Testis (tissue), 2 donors: ENCODE results near the gene ZBTB7C.

Experiments used
- POLR2A ChIP-seq: fragments of 450-650 bp; IDR thresholded peaks from one replicate; pipeline ENCODE4 v1.6.1; 2017; ENCODE audit warnings: antibody characterized with exemption, mild to moderate bottlenecking, moderate library complexity
- TF ChIP-seq, protein P1 (sequence below), 3 experiments: fragments of 450-650 bp in 2 of 3; fragments of 200-600 bp in 1 of 3; sonication (generic) in 1 of 3; IDR thresholded peaks; one replicate each; pipeline ENCODE4 v1.5.1; 2016 to 2019; ENCODE audit warnings: antibody characterized with exemption in 3 of 3, mild to moderate bottlenecking in 2 of 3, moderate library complexity in 1 of 3

DNA sequence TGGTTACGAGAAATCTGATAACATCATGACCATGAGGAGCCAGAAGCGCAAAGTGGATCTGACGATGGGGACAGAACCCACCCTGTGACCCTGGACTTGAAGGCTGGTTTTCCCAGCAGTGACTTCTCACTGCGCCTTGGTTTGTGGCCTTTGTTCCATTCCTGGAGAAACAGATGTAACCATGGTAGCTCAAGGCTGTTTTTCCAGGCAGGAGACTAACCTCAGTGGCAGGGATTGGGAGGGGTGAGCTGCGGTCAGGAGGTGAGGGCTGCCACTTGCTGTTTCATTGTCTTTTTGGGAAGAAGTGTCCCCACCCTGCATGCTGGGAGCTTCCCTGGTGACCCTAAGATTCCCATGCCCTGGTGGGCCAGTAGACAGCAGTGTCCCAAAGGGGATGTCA is 362.3 kb downstream of the ZBTB7C start:
- TF ChIP-seq, protein P1, sequence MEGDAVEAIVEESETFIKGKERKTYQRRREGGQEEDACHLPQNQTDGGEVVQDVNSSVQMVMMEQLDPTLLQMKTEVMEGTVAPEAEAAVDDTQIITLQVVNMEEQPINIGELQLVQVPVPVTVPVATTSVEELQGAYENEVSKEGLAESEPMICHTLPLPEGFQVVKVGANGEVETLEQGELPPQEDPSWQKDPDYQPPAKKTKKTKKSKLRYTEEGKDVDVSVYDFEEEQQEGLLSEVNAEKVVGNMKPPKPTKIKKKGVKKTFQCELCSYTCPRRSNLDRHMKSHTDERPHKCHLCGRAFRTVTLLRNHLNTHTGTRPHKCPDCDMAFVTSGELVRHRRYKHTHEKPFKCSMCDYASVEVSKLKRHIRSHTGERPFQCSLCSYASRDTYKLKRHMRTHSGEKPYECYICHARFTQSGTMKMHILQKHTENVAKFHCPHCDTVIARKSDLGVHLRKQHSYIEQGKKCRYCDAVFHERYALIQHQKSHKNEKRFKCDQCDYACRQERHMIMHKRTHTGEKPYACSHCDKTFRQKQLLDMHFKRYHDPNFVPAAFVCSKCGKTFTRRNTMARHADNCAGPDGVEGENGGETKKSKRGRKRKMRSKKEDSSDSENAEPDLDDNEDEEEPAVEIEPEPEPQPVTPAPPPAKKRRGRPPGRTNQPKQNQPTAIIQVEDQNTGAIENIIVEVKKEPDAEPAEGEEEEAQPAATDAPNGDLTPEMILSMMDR (IDR thresholded peaks at IDR 0.05): no peak
- no peak for TF ChIP-seq POLR2A
